Mesenchymal stem cell (in vitro differentiated cells and primary cell): ENCODE data around the gene DUSP12.

Experiments
- DNase-seq: peaks from one replicate; pipeline ENCODE4 v3.0.0-alpha.2; 2013
- H2AFZ ChIP-seq: one replicate; pipeline ENCODE4 v1.6.1; 2013; ENCODE audit warnings: low read depth, mild to moderate bottlenecking, control low read depth, inconsistent platforms, low read length, moderate library complexity
- H2AK5ac ChIP-seq: 2 replicates; pipeline ENCODE4 v1.6.1; 2013; ENCODE audit warnings: low read length, moderate library complexity, mild to moderate bottlenecking, inconsistent platforms; ENCODE audit not compliant: severe bottlenecking
- H2BK120ac ChIP-seq: one replicate; pipeline ENCODE4 v1.6.1; 2013; ENCODE audit warnings: low read depth, mild to moderate bottlenecking, inconsistent platforms, low read length, moderate library complexity
- H2BK12ac ChIP-seq, 2 experiments: one replicate each; pipeline ENCODE4 v1.6.1; 2013; ENCODE audit warnings: inconsistent platforms in 2 of 2, low read length in 2 of 2, mild to moderate bottlenecking in 2 of 2, moderate library complexity in 2 of 2, control low read depth in 1 of 2
- H2BK15ac ChIP-seq: one replicate; pipeline ENCODE4 v1.6.1; 2013; ENCODE audit warnings: mild to moderate bottlenecking, low read depth, inconsistent platforms; ENCODE audit not compliant: poor library complexity, severe bottlenecking
- H2BK5ac ChIP-seq: 2 replicates; pipeline ENCODE4 v1.6.1; 2013; ENCODE audit warnings: low read depth, mild to moderate bottlenecking, low read length, control low read depth, inconsistent platforms; ENCODE audit not compliant: poor library complexity, severe bottlenecking
- H3K14ac ChIP-seq, 2 experiments: one replicate each; pipeline ENCODE4 v1.6.1; 2013; ENCODE audit warnings: inconsistent platforms in 2 of 2, low read length in 2 of 2, control low read depth in 1 of 2, mild to moderate bottlenecking in 1 of 2, moderate library complexity in 1 of 2
- H3K18ac ChIP-seq, 2 experiments: one replicate each; pipeline ENCODE4 v1.6.1; 2013; ENCODE audit warnings: inconsistent platforms in 2 of 2, low read length in 2 of 2, control low read depth in 1 of 2, low read depth in 1 of 2, mild to moderate bottlenecking in 1 of 2
- H3K23ac ChIP-seq, 2 experiments: one replicate each; pipeline ENCODE4 v1.6.1; 2013; ENCODE audit warnings: inconsistent platforms in 2 of 2, low read length in 2 of 2, mild to moderate bottlenecking in 2 of 2, moderate library complexity in 2 of 2, control low read depth in 1 of 2
- H3K27ac ChIP-seq: 2 replicates; pipeline ENCODE4 v1.5.1; 2013; ENCODE audit warnings: mild to moderate bottlenecking, moderate library complexity, low read length, control low read depth, inconsistent platforms; ENCODE audit not compliant: poor library complexity, severe bottlenecking
- H3K27me3 ChIP-seq, 2 experiments: 2 replicates each; pipeline versions ENCODE4 v1.6.1 to v1.7.0; 2013; ENCODE audit warnings: low read length in 2 of 2, mild to moderate bottlenecking in 2 of 2, moderate library complexity in 2 of 2, control low read depth in 1 of 2, inconsistent platforms in 1 of 2; ENCODE audit not compliant: control insufficient read depth in 1 of 2, insufficient read depth in 1 of 2
- H3K36me3 ChIP-seq, 2 experiments: 2 replicates each; pipeline versions ENCODE4 v1.6.1 to v1.7.0; 2013; ENCODE audit warnings: low read length in 2 of 2, control low read depth in 1 of 2, inconsistent platforms in 1 of 2, low read depth in 1 of 2, mild to moderate bottlenecking in 1 of 2; ENCODE audit not compliant: insufficient read depth in 2 of 2, control insufficient read depth in 1 of 2
- H3K4ac ChIP-seq, 2 experiments: one replicate each; pipeline ENCODE4 v1.6.1; 2013; ENCODE audit warnings: inconsistent platforms in 2 of 2, low read length in 2 of 2, mild to moderate bottlenecking in 2 of 2, moderate library complexity in 2 of 2, control low read depth in 1 of 2, low read depth in 1 of 2
- H3K4me1 ChIP-seq: 2 replicates; pipeline ENCODE4 v1.6.1; 2013; ENCODE audit warnings: low read depth, low read length, control low read depth; ENCODE audit not compliant: control insufficient read depth, insufficient read depth
- H3K4me2 ChIP-seq: 2 replicates; pipeline ENCODE4 v1.6.1; 2013; ENCODE audit warnings: low read length, mild to moderate bottlenecking, inconsistent platforms; ENCODE audit not compliant: poor library complexity, severe bottlenecking
- H3K4me3 ChIP-seq, 2 experiments: 2 replicates each; pipeline versions ENCODE4 v1.5.1 to v1.7.0; 2013; ENCODE audit warnings: low read length in 2 of 2, mild to moderate bottlenecking in 2 of 2, control low read depth in 1 of 2, low read depth in 1 of 2; ENCODE audit not compliant: insufficient read depth in 1 of 2
- H3K79me1 ChIP-seq: replicated peaks from 2 replicates; pipeline ENCODE4 v1.6.1; 2013; ENCODE audit warnings: mild to moderate bottlenecking, control low read depth, low read length, inconsistent platforms; ENCODE audit not compliant: poor library complexity, severe bottlenecking
- H3K9ac ChIP-seq: 2 replicates; pipeline ENCODE4 v1.7.0; 2013; ENCODE audit warnings: mild to moderate bottlenecking, low read length, moderate library complexity
- H3K9me3 ChIP-seq: 2 replicates; pipeline ENCODE4 v1.7.0; 2013; ENCODE audit warnings: mild to moderate bottlenecking, low read length; ENCODE audit not compliant: control insufficient read depth
- H4K8ac ChIP-seq: one replicate; pipeline ENCODE4 v1.6.1; 2013; ENCODE audit warnings: inconsistent platforms, mild to moderate bottlenecking, low read length, moderate library complexity
- H4K91ac ChIP-seq: one replicate; pipeline ENCODE4 v1.6.1; 2013; ENCODE audit warnings: mild to moderate bottlenecking, low read length, inconsistent platforms
- WGBS: methylation state at CpG from one replicate; pipeline ENCODE4 v1.1.7; 2013; ENCODE audit warnings: mixed read lengths; 5-methylcytosine and 5-hydroxymethylcytosine counted together

Gene DUSP12

DNA sequence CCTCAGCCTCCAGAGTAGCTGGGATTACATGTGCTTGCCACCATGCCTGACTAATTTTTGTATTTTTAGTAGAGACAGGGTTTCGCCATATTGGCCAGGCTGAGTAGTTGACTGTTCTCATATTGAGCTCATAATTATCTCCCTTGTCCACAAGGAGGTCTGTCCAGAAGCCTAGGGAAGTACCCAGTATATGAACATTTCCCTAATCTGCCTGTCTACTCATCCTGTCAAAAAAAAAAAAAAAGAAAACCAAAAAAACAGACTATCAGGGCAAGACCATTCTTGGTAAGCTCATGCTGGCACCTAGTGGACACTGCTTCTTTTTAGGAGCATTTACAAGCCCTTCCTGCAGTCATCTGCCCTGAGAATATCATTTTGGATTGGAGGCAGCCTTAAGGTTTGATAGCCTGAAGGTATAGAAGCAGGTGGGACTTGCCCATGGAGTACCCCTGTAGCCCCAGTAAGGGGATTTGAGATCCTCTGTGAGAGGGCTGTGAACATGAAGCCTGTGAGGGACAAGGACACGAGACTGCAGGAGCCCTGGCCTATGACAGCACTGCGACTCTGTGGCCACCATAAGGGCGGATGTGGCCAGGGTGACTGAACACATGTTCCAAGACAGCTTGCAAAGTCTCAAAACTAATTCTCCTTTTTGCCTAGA, 10.8 kb upstream of the DUSP12 start:
- H3K14ac ChIP-seq = no peak overlapping the region
- peaks cover 0 to 31% of the 10 kb centered on the region in 2 experiments for H3K27me3 ChIP-seq
- H3K4me3 ChIP-seq = no peak overlapping the region
- H3K79me1 ChIP-seq = no peaks in the 10 kb centered on the region
- H3K9ac ChIP-seq = no peak overlapping the region
- H2BK12ac ChIP-seq = peak overlapping the region in 1 of 2 experiments; percentile 21
- no peak overlapping the region for H4K91ac ChIP-seq
- H2BK5ac ChIP-seq = no peak overlapping the region
- H4K8ac ChIP-seq = no peak overlapping the region
- H3K4me2 ChIP-seq = no peak overlapping the region
- H2BK15ac ChIP-seq = no peak overlapping the region
- peak; percentile 84 for DNase-seq
- WGBS = 94% methylated on average over 4 of the region's 4 CpGs
- no peak overlapping the region for H3K23ac ChIP-seq
- no peaks in the 10 kb centered on the region for H3K9me3 ChIP-seq
- no peak overlapping the region for H2AFZ ChIP-seq
- no peak overlapping the region for H3K18ac ChIP-seq
- no peak overlapping the region for H3K27ac ChIP-seq
- H2BK120ac ChIP-seq = no peak overlapping the region
- H3K36me3 ChIP-seq = no peaks in the 10 kb centered on the region
- no peaks in the 10 kb centered on the region for H3K4me1 ChIP-seq
- H2AK5ac ChIP-seq = no peak overlapping the region
- no peak overlapping the region for H3K4ac ChIP-seq

DNA sequence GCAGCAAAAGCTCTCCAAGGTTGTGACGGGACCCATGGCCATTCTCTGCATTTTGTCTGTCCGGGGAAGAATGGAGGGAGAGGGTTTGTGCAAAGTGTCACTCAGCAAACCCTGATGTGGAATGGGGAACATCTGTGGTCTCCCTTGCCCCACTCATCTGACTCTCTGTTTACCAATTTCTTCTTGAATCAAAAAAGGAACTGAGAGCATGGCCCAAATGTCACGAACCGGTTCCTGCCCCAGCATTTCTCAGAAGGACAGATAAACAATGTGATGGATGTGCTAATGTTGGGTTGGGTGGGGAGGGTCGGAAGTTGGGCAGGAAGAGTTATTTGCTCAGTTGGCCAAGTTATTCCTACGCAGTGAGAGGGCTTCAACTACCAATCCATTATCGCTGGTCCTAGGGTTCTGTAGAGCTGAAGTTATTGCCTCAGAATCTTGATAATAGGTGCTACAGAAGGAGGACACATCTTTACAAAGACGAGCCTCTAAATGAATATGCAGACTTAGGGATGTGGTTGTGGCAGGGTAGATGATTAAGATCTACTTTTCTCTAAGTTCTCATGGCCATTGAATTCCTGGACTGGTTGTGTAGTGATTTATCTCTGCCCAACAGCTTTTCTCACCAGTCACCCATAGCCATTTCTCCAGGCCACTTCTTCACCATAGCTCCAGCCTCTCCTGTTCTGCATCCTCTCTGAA, 9.6 kb upstream of the DUSP12 start:
- Histone ChIP-seq H3K27ac (no peak overlapping the region), H3K4me3 (no peak overlapping the region), H3K27me3 (peaks cover 0 to 31% of the 10 kb centered on the region in 2 experiments), H3K36me3 (no peaks in the 10 kb centered on the region), H3K4me2 (no peak overlapping the region), H3K4ac (no peak overlapping the region), H3K14ac (no peak overlapping the region), H3K9me3 (no peaks in the 10 kb centered on the region), H4K91ac (no peak overlapping the region), H3K79me1 (no peaks in the 10 kb centered on the region), H2AK5ac (no peak overlapping the region), H3K18ac (no peak overlapping the region), H4K8ac (no peak overlapping the region), H2BK15ac (no peak overlapping the region), H2AFZ (no peak overlapping the region), H3K9ac (no peak overlapping the region), H2BK120ac (no peak overlapping the region), H2BK12ac (no peak overlapping the region), H2BK5ac (no peak overlapping the region), H3K23ac (no peak overlapping the region), H3K4me1 (no peaks in the 10 kb centered on the region)
- WGBS = 66% methylated on average over 8 of the region's 8 CpGs
- DNase-seq = no peak

DNA sequence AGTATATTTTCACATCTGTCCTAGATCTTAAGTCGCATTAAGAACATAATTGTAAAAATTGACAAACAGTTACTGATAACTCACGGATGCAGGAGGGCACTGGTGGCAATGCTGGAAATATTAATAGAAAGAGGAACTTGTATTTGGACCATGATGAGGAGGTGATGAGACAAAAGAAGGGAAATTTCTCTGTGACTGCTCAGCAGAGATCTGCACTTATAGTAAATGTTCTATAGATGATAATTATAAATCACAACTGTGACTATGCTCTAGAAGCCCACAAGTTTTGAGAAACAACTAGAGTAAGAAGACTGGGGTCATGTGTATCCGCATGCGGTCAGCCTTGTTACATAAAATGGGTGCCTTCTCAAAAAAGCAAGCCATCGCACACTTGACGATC, 8.7 kb upstream of the DUSP12 start:
- WGBS = 88% methylated on average over 4 of the region's 6 CpGs
- Histone ChIP-seq H2BK12ac (no peak overlapping the region), H3K23ac (no peak overlapping the region), H3K4me1 (no peaks in the 10 kb centered on the region), H3K4ac (no peak overlapping the region), H2BK120ac (no peak overlapping the region), H2AFZ (no peak overlapping the region), H3K79me1 (no peaks in the 10 kb centered on the region), H3K27ac (no peak overlapping the region), H3K27me3 (peaks cover 0 to 24% of the 10 kb centered on the region in 2 experiments), H2BK15ac (no peak overlapping the region), H4K8ac (no peak overlapping the region), H3K14ac (no peak overlapping the region), H3K36me3 (no peaks in the 10 kb centered on the region), H2AK5ac (no peak overlapping the region), H3K4me3 (no peak overlapping the region), H2BK5ac (no peak overlapping the region), H3K9me3 (no peaks in the 10 kb centered on the region), H3K18ac (no peak overlapping the region), H3K4me2 (no peak overlapping the region), H3K9ac (no peak overlapping the region), H4K91ac (no peak overlapping the region)
- no peak for DNase-seq

DNA sequence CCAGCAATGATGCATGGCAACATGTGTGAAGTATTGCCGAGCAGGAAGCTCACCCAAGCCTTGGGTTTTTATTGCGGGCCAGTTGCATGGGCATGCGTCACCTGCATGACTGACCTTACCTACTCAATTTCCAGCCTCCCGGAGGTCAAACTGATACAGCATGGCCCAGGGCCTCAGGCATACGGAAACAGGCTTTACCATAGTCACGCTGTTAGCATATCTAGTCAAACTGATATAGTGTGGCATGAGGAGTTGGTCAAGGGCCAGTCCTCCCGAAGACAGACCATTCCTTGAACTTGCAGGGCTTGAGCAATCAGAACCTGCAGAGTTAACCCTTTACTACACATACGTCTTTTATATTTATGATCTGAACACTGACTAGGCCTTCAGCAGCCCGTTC, 6.4 kb upstream of the DUSP12 start:
- H2BK12ac ChIP-seq = no peak overlapping the region
- H4K91ac ChIP-seq = no peak overlapping the region
- H3K14ac ChIP-seq = no peak overlapping the region
- 90% methylated on average over 9 of the region's 9 CpGs for WGBS
- no peak overlapping the region for H2AK5ac ChIP-seq
- no peak overlapping the region for H2BK120ac ChIP-seq
- no peak overlapping the region for H2BK15ac ChIP-seq
- no peaks in the 10 kb centered on the region for H3K9me3 ChIP-seq
- no peak overlapping the region for H3K18ac ChIP-seq
- no peaks in the 10 kb centered on the region for H3K36me3 ChIP-seq
- H3K9ac ChIP-seq = peak overlapping the region; percentile 84
- H3K23ac ChIP-seq = no peak overlapping the region
- no peak for DNase-seq
- no peak overlapping the region for H3K27ac ChIP-seq
- peaks cover 0 to 9% of the 10 kb centered on the region in 2 experiments for H3K27me3 ChIP-seq
- no peak overlapping the region for H4K8ac ChIP-seq
- no peak overlapping the region for H3K4ac ChIP-seq
- no peak overlapping the region for H2AFZ ChIP-seq
- no peak overlapping the region for H3K4me3 ChIP-seq
- no peaks in the 10 kb centered on the region for H3K79me1 ChIP-seq
- H2BK5ac ChIP-seq = no peak overlapping the region
- no peaks in the 10 kb centered on the region for H3K4me1 ChIP-seq
- H3K4me2 ChIP-seq = no peak overlapping the region
